H1 (cell line): ENCODE results near the gene CFAP206. TPM values are rescaled to one million over a fixed set of nuclear protein-coding genes. Genes with fewer than 3 reads are reported as not detected.

Source experiments
- CTCF ChIA-PET: fragments of 300-600 bp; sonication (Branson Sonifier 250); formaldehyde crosslinking; loops from one replicate; lab custom pipeline; 2021; ENCODE audit not compliant: partially characterized antibody; lab: Charles Lee
- POLR2A ChIA-PET: fragments of 300-600 bp; sonication (Branson Sonifier 250); formaldehyde crosslinking; loops from one replicate; lab custom pipeline; 2021; ENCODE audit warnings: inconsistent platforms; ENCODE audit not compliant: partially characterized antibody; lab: Charles Lee
- DNase-seq, 2 experiments: peaks; one replicate each; pipeline versions ENCODE4 v3.0.0 to v3.0.0-alpha.2; 2010 to 2022; ENCODE audit warnings: low spot score in 2 of 2, low read depth in 1 of 2, mixed read lengths in 1 of 2
- FAIRE-seq: peaks from 2 replicates; lab custom pipeline; 2011; peaks lifted over from hg19 to GRCh38; lab: Jason Lieb, UNC
- H2AFZ ChIP-seq: 2 replicates; pipeline ENCODE4 v1.8.1; 2012; ENCODE audit warnings: low read length, inconsistent platforms
- H2AK5ac ChIP-seq: 2 replicates; pipeline ENCODE4 v1.6.1; 2013; ENCODE audit warnings: low read depth, low read length
- H2BK120ac ChIP-seq: replicated peaks from 2 replicates; pipeline ENCODE3; 2013; ENCODE audit warnings: low read depth, low read length, inconsistent platforms
- H2BK12ac ChIP-seq: 2 replicates; pipeline ENCODE4 v1.6.1; 2013; ENCODE audit warnings: low read depth, low read length
- H2BK15ac ChIP-seq: 2 replicates; pipeline ENCODE4 v1.6.1; 2013; ENCODE audit warnings: low read length
- H2BK20ac ChIP-seq: 2 replicates; pipeline ENCODE4 v1.6.1; 2013; ENCODE audit warnings: low read length
- H2BK5ac ChIP-seq: 2 replicates; pipeline ENCODE4 v1.6.1; 2013; ENCODE audit warnings: low read depth, low read length
- H3K14ac ChIP-seq: 2 replicates; pipeline ENCODE4 v1.6.1; 2013; ENCODE audit warnings: inconsistent platforms; ENCODE audit not compliant: insufficient read length
- H3K18ac ChIP-seq: 2 replicates; pipeline ENCODE4 v1.6.1; 2013; ENCODE audit warnings: low read length; ENCODE audit errors: extremely low read depth
- H3K23ac ChIP-seq: 2 replicates; pipeline ENCODE4 v1.6.1; 2013; ENCODE audit warnings: inconsistent platforms; ENCODE audit not compliant: insufficient read length
- H3K23me2 ChIP-seq: 2 replicates; pipeline ENCODE4 v1.6.1; 2013; ENCODE audit warnings: low read depth, low read length
- H3K27ac ChIP-seq: 2 replicates; pipeline ENCODE4 v1.6.1; 2011; ENCODE audit warnings: low read depth, low read length, inconsistent platforms
- H3K27me3 ChIP-seq, 4 experiments: replicated peaks in 1 of 4; 1 replicate in 1 of 4; 2 replicates in 3 of 4; pipeline versions ENCODE4 v1.6.1 to v1.8.1; 2011 to 2013; ENCODE audit warnings: low read length in 3 of 4, mild to moderate bottlenecking in 3 of 4, inconsistent platforms in 2 of 4, mixed read lengths in 2 of 4, moderate library complexity in 1 of 4; ENCODE audit not compliant: control insufficient read depth in 3 of 4, insufficient read depth in 3 of 4; ENCODE audit errors: extremely low read depth in 1 of 4
- H3K36me3 ChIP-seq, 4 experiments: 2 replicates each; pipeline versions ENCODE4 v1.6.1 to v1.8.1; 2011 to 2013; ENCODE audit warnings: mild to moderate bottlenecking in 4 of 4, low read length in 3 of 4, moderate library complexity in 2 of 4, control low read depth in 1 of 4, inconsistent platforms in 1 of 4; ENCODE audit not compliant: insufficient read depth in 4 of 4, control insufficient read depth in 2 of 4
- H3K4ac ChIP-seq: replicated peaks from 2 replicates; pipeline ENCODE3; 2013; ENCODE audit warnings: low read length, low read depth, mixed read lengths, inconsistent platforms; ENCODE audit not compliant: insufficient read length
- H3K4me1 ChIP-seq, 4 experiments: replicated peaks in 1 of 4; 1 replicate in 1 of 4; 2 replicates in 3 of 4; pipeline versions ENCODE4 v1.6.1 to v1.8.1; 2011 to 2013; ENCODE audit warnings: low read length in 3 of 4, inconsistent platforms in 2 of 4, mixed read lengths in 1 of 4; ENCODE audit not compliant: insufficient read depth in 4 of 4, control insufficient read depth in 3 of 4
- H3K4me2 ChIP-seq, 2 experiments: 2 replicates each; pipeline versions ENCODE4 v1.6.1 to v1.8.1; 2011 to 2013; ENCODE audit warnings: low read depth in 2 of 2, low read length in 2 of 2, control low read depth in 1 of 2, inconsistent platforms in 1 of 2, mild to moderate bottlenecking in 1 of 2; ENCODE audit not compliant: insufficient read depth in 1 of 2
- H3K4me3 ChIP-seq, 4 experiments: fragments of 200-600, 300-600 bp in 1 of 4; sonication (generic), shearing (Covaris generic), sonication (Bioruptor Twin) in 1 of 4; 2 replicates each; pipeline versions ENCODE4 v1.5.1 to v1.8.1; 2011 to 2016; ENCODE audit warnings: low read length in 4 of 4, low read depth in 3 of 4, control low read depth in 2 of 4, inconsistent platforms in 2 of 4, mild to moderate bottlenecking in 2 of 4, mixed read lengths in 1 of 4, moderate library complexity in 1 of 4; ENCODE audit not compliant: insufficient read depth in 2 of 4; ENCODE audit errors: extremely low read depth in 1 of 4
- H3K56ac ChIP-seq: replicated peaks from 2 replicates; pipeline ENCODE3; 2013; ENCODE audit warnings: low read depth, mild to moderate bottlenecking, mixed read lengths, low read length, inconsistent platforms; ENCODE audit not compliant: insufficient read length
- H3K79me1 ChIP-seq: 2 replicates; pipeline ENCODE4 v1.6.1; 2013; ENCODE audit warnings: low read depth, low read length, control low read depth
- H3K79me2 ChIP-seq, 2 experiments: 2 replicates each; pipeline versions ENCODE4 v1.6.1 to v1.8.1; 2012 to 2013; ENCODE audit warnings: low read length in 2 of 2, mild to moderate bottlenecking in 2 of 2, inconsistent platforms in 1 of 2; ENCODE audit not compliant: insufficient read depth in 2 of 2, control insufficient read depth in 1 of 2
- H3K9ac ChIP-seq, 4 experiments: replicated peaks in 1 of 4; 1 replicate in 1 of 4; 2 replicates in 3 of 4; pipeline versions ENCODE4 v1.6.1 to v1.8.1; 2011 to 2013; ENCODE audit warnings: low read depth in 3 of 4, low read length in 3 of 4, control low read depth in 2 of 4, mild to moderate bottlenecking in 2 of 4, moderate library complexity in 2 of 4, inconsistent platforms in 1 of 4; ENCODE audit errors: extremely low read depth in 1 of 4
- H3K9me3 ChIP-seq, 2 experiments: 2 replicates each; pipeline versions ENCODE4 v1.6.1 to v1.8.1; 2012 to 2013; ENCODE audit warnings: mild to moderate bottlenecking in 2 of 2, moderate library complexity in 2 of 2, control low read depth in 1 of 2, inconsistent platforms in 1 of 2, low read depth in 1 of 2, low read length in 1 of 2, mixed read lengths in 1 of 2; ENCODE audit not compliant: insufficient read depth in 2 of 2
- H4K20me1 ChIP-seq, 2 experiments: replicated peaks in 1 of 2; 2 replicates each; pipeline versions ENCODE3 to v1.8.1; 2011 to 2013; ENCODE audit warnings: inconsistent platforms in 2 of 2, low read length in 2 of 2, mild to moderate bottlenecking in 1 of 2; ENCODE audit not compliant: insufficient read depth in 2 of 2, control insufficient read depth in 1 of 2
- H4K5ac ChIP-seq: 2 replicates; pipeline ENCODE4 v1.6.1; 2013; ENCODE audit warnings: low read length, low read depth, mixed read lengths, inconsistent platforms; ENCODE audit not compliant: insufficient read length
- H4K8ac ChIP-seq: 2 replicates; pipeline ENCODE4 v1.8.0; 2013; ENCODE audit warnings: mild to moderate bottlenecking, moderate library complexity, low read length, inconsistent platforms; ENCODE audit not compliant: insufficient read depth; ENCODE audit errors: extremely low read depth
- H4K91ac ChIP-seq: replicated peaks from 2 replicates; pipeline ENCODE3; 2013; ENCODE audit warnings: low read length, mixed read lengths, inconsistent platforms; ENCODE audit not compliant: insufficient read length
- ASH2L ChIP-seq: fragments of 200-600, 300-600 bp; sonication (generic); IDR thresholded peaks from one replicate; pipeline ENCODE4 v1.7.1; 2017; ENCODE audit warnings: low read length
- ATF2 ChIP-seq: IDR thresholded peaks from 2 replicates; pipeline ENCODE4 v1.6.1; 2012; ENCODE audit warnings: low read length, inconsistent platforms
- BACH1 ChIP-seq: IDR thresholded peaks from 2 replicates; pipeline ENCODE4 v1.6.1; 2012; ENCODE audit warnings: low read length, improper control_type of control experiment
- CREB1 ChIP-seq: IDR thresholded peaks from 2 replicates; pipeline ENCODE4 v1.6.1; 2012; ENCODE audit warnings: inconsistent platforms
- CTCF ChIP-seq, 3 experiments: IDR thresholded peaks; 1 replicate in 2 of 3; 2 replicates in 1 of 3; pipeline versions ENCODE4 v1.5.1 to v1.6.1; 2011; ENCODE audit warnings: low read length in 3 of 3, mild to moderate bottlenecking in 3 of 3, inconsistent platforms in 2 of 3, low read depth in 1 of 3, moderate library complexity in 1 of 3; ENCODE audit not compliant: insufficient read depth in 1 of 3; ENCODE audit errors: control extremely low read depth in 1 of 3
- SIRT6 ChIP-seq: IDR thresholded peaks from one replicate; pipeline ENCODE4 v1.7.1; 2012; ENCODE audit warnings: low read length, inconsistent platforms
- SIX5 ChIP-seq: IDR thresholded peaks from 2 replicates; pipeline ENCODE4 v1.6.1; 2011; ENCODE audit warnings: mild to moderate bottlenecking, low read depth, low read length
- SP2 ChIP-seq: IDR thresholded peaks from 2 replicates; pipeline ENCODE4 v1.6.1; 2012; ENCODE audit warnings: mild to moderate bottlenecking, low read length, inconsistent platforms
- TAF7 ChIP-seq: optimal IDR thresholded peaks from 2 replicates; pipeline ENCODE3; 2011; ENCODE audit warnings: low read depth, mild to moderate bottlenecking, inconsistent platforms, low read length, moderate library complexity, borderline replicate concordance
- TBP ChIP-seq: IDR thresholded peaks from 2 replicates; pipeline ENCODE4 v1.6.1; 2011; ENCODE audit warnings: low read depth, low read length, improper control_type of control experiment
- TEAD4 ChIP-seq: IDR thresholded peaks from 2 replicates; pipeline ENCODE4 v1.6.1; 2012; ENCODE audit warnings: low read depth, low read length, inconsistent platforms, mixed read lengths
- WGBS, 2 experiments: shearing (Covaris generic) in 1 of 2; methylation state at CpG; one replicate each; pipeline versions ENCODE4 v1.1.6 to v1.1.7; 2013 to 2015; ENCODE audit warnings: low lambda C conversion rate in 2 of 2, mixed read lengths in 2 of 2, inconsistent platforms in 1 of 2, low coverage in 1 of 2, missing lambda C conversion rate in 1 of 2; ENCODE audit not compliant: insufficient replicate concordance in 2 of 2, insufficient coverage in 1 of 2, insufficient read length in 1 of 2; ENCODE audit errors: extremely low coverage in 1 of 2, missing lambda C conversion rate in 1 of 2; 5-methylcytosine and 5-hydroxymethylcytosine counted together
- polyA plus RNA-seq, 7 experiments: library from polyadenylated mRNA; depleted of rRNA in 3 of 7; stranded (reverse) in 5 of 7; unstranded in 2 of 7; fragments of >200 nt in 5 of 7; fragments of 200-250 nt in 2 of 7; gene quantifications; 1 replicate in 5 of 7; 2 replicates in 1 of 7; 4 replicates in 1 of 7; pipeline versions ENCODE4 v1.2.1 to v1.2.3, GENCODE V29; 2011 to 2013; ENCODE audit warnings: missing spikeins in 2 of 7, mixed read lengths in 2 of 7
- total RNA-seq: library from RNA; stranded (reverse); fragmentation: NEBNext Ultra II Directional; extraction: Animal tissue kit (Norgen Biotek cat#: 25700); gene quantifications from 2 replicates; pipeline ENCODE4 v1.2.1, GENCODE V29; 2021

Gene CFAP206
- total and polyA plus RNA-seq, 2 of the 8 experiments (the other 6 are each of a cell fraction or from before 2014, with no cell fraction given), result not detected

DNA sequence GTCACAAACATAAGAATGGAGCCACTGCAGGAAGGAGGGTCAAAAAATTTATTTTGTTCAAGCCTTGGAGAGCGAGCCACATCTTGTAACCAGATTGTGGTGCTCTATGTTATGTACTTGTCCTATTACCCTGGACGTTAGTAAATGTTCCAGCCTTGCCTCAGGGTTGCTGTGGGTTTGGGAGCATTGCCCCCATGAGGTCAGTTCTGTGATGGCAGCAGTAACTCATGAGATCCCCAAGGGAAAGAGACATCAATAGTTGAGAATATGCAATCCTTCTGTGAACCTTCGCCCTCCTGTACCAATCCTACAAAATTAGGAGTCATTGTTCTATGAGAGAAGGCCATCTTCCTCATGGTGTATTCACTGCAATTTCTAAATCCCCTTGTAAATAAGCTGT lies 16.4 kb upstream of the CFAP206 start:
- ChIA-PET CTCF (interaction anchor here (0.7 to 3.8 kb wide), 19 partner anchors 9 to 325 kb away, joined by 3 to 26 read pairs (median 6); partner anchors contain the start of gene SMIM8), POLR2A (no interaction called here)
- TF ChIP-seq BACH1 (no peak), SIX5 (no peak), ATF2 (no peak), ASH2L (no peak), CTCF (IDR thresholded peaks at IDR 0.05; ENCODE audit: control extremely low read depth in 1 of 3, insufficient read depth in 1 of 3, low read depth in 1 of 3, low read length in 3 of 3) (peak; percentile 67 to 84 (median 82)), TBP (no peak), SIRT6 (no peak), TAF7 (no peak), CREB1 (no peak), TEAD4 (no peak), SP2 (no peak)

More for the DNA sequence above, 16.4 kb upstream of the CFAP206 start:
- no peak overlapping the region for H3K4ac ChIP-seq
- no peak overlapping the region for H3K14ac ChIP-seq
- no peak overlapping the region for H3K9ac ChIP-seq
- H4K20me1 ChIP-seq, result no peaks in the 10 kb centered on the region
- H4K5ac ChIP-seq, result no peak overlapping the region
- H3K56ac ChIP-seq, result no peak overlapping the region
- H3K4me3 ChIP-seq, result no peak overlapping the region
- H3K36me3 ChIP-seq, result no peaks in the 10 kb centered on the region
- DNase-seq, result peak in 1 of 2 experiments; percentile 38
- H2AK5ac ChIP-seq, result no peak overlapping the region
- no peak overlapping the region for H3K23ac ChIP-seq
- H3K4me2 ChIP-seq, result no peak overlapping the region
- FAIRE-seq, result peak; percentile 97
- WGBS, 2 experiments, result 48% methylated on average over 3 of the region's 3 CpGs; no CpG with 5 or more reads in 1 of the 2 experiments
- H3K4me1 ChIP-seq, result no peaks in the 10 kb centered on the region
- no peaks in the 10 kb centered on the region for H3K79me2 ChIP-seq
- H3K79me1 ChIP-seq, result no peaks in the 10 kb centered on the region
- H4K8ac ChIP-seq, result no peak overlapping the region
- H3K27me3 ChIP-seq, result no peaks in the 10 kb centered on the region
- no peaks in the 10 kb centered on the region for H3K23me2 ChIP-seq
- no peak overlapping the region for H3K18ac ChIP-seq
- H3K9me3 ChIP-seq, result no peaks in the 10 kb centered on the region
- H3K27ac ChIP-seq, result no peak overlapping the region
- no peak overlapping the region for H2BK12ac ChIP-seq
- H2AFZ ChIP-seq, result no peak overlapping the region
- H2BK20ac ChIP-seq, result no peak overlapping the region
- H4K91ac ChIP-seq, result no peak overlapping the region
- H2BK5ac ChIP-seq, result no peak overlapping the region
- H2BK15ac ChIP-seq, result no peak overlapping the region
- H2BK120ac ChIP-seq, result no peak overlapping the region
